HCT116 (cell line): ENCODE results near the gene KRTCAP3. TPM values are rescaled to one million over a fixed set of nuclear protein-coding genes. Genes with fewer than 3 reads are reported as not detected.

Experiments used
- ATAC-seq: fragments of 200-7000 bp; cut with Tn5 transposase; 2 replicates; pipeline ENCODE4 v1.9.1; 2020; ENCODE audit warnings: mild to moderate bottlenecking, moderate library complexity
- BruUV-seq: library from RNA; stranded (reverse); fragments of 400-500 nt; replicated peaks from 2 replicates; lab custom pipeline; 2021; lab: Mats Ljungman, UMichigan
- CTCF ChIA-PET: fragments of 300-600 bp; sonication (Branson Sonifier 250); formaldehyde crosslinking; loops from one replicate; lab custom pipeline; 2021; ENCODE audit warnings: antibody characterized with exemption; lab: Charles Lee
- POLR2A ChIA-PET: fragments of 300-600, 350-600 bp; sonication (Branson Sonifier 250); formaldehyde crosslinking; loops from one replicate; lab custom pipeline; 2021; ENCODE audit warnings: antibody characterized with exemption; lab: Charles Lee
- RAD21 ChIA-PET, 2 experiments: fragments of 300-600 bp; sonication (Branson Sonifier 250); formaldehyde crosslinking; loops; one replicate each; lab custom pipeline; 2023; ENCODE audit warnings: low total read pairs in 2 of 2; ENCODE audit not compliant: uncharacterized antibody in 2 of 2, unreplicated experiment in 2 of 2, low non-redundant PET in 1 of 2; lab: Charles Lee
- DNase-seq: peaks from one replicate; pipeline ENCODE4 v3.0.0-alpha.2; 2010; ENCODE audit warnings: low read depth, low spot score
- H2AFZ ChIP-seq: fragments of 200-600 bp; shearing (Covaris generic), sonication (generic); 2 replicates; pipeline ENCODE4 v1.6.1; 2017; ENCODE audit warnings: low read depth, mixed run types, mixed read lengths, antibody characterized with exemption, low read length; ENCODE audit not compliant: poor library complexity, severe bottlenecking
- H3K27ac ChIP-seq: 2 replicates; pipeline ENCODE4 v1.5.1; 2012; ENCODE audit warnings: low read depth, low read length
- H3K27me3 ChIP-seq: fragments of 200-600 bp; sonication (generic); 2 replicates; pipeline ENCODE4 v1.6.1; 2016; ENCODE audit warnings: mixed run types, low read length, mixed read lengths; ENCODE audit not compliant: insufficient read depth
- H3K36me3 ChIP-seq, 2 experiments: fragments of 200-500 bp in 1 of 2; fragments of 200-600 bp in 1 of 2; sonication (Bioruptor generic) in 1 of 2; sonication (generic) in 1 of 2; 2 replicates each; pipeline versions ENCODE4 v1.5.1 to v1.6.1; 2014 to 2016; ENCODE audit warnings: low read length in 2 of 2, inconsistent platforms in 1 of 2, mixed read lengths in 1 of 2, mixed run types in 1 of 2; ENCODE audit not compliant: insufficient read depth in 2 of 2, control insufficient read depth in 1 of 2
- H3K4me1 ChIP-seq, 2 experiments: fragments of 200-600 bp in 1 of 2; sonication (generic) in 1 of 2; 2 replicates each; pipeline versions ENCODE4 v1.5.1 to v1.6.1; 2012 to 2017; ENCODE audit warnings: low read length in 2 of 2, inconsistent platforms in 1 of 2, mild to moderate bottlenecking in 1 of 2, mixed read lengths in 1 of 2, mixed run types in 1 of 2, moderate library complexity in 1 of 2; ENCODE audit not compliant: insufficient read depth in 2 of 2, control insufficient read depth in 1 of 2
- H3K4me2 ChIP-seq: fragments of 200-600 bp; sonication (generic); 2 replicates; pipeline ENCODE4 v1.6.1; 2017; ENCODE audit warnings: mixed run types, low read length, mixed read lengths
- H3K4me3 ChIP-seq, 2 experiments: fragments of 200-600 bp in 1 of 2; sonication (generic) in 1 of 2; replicated peaks in 1 of 2; 2 replicates each; pipeline ENCODE4 v1.5.1; 2011 to 2016; ENCODE audit warnings: low read length in 2 of 2, control low read depth in 1 of 2, low read depth in 1 of 2, mild to moderate bottlenecking in 1 of 2, mixed read lengths in 1 of 2, mixed run types in 1 of 2
- H3K79me2 ChIP-seq: fragments of 200-600 bp; sonication (generic); 2 replicates; pipeline ENCODE4 v1.6.1; 2017; ENCODE audit warnings: mild to moderate bottlenecking, mixed run types, low read length, moderate library complexity, mixed read lengths; ENCODE audit not compliant: insufficient read depth
- H3K9ac ChIP-seq: fragments of 200-600 bp; sonication (generic); 2 replicates; pipeline ENCODE4 v1.6.1; 2016; ENCODE audit warnings: low read length, mixed read lengths
- H3K9me2 ChIP-seq: fragments of 200-600 bp; sonication (generic), shearing (Covaris generic); 2 replicates; pipeline ENCODE4 v1.6.1; 2017; ENCODE audit warnings: mixed run types, mild to moderate bottlenecking, moderate library complexity; ENCODE audit not compliant: insufficient read depth
- H3K9me3 ChIP-seq, 2 experiments: fragments of 200-500 bp in 1 of 2; fragments of 200-600 bp in 1 of 2; sonication (Bioruptor generic) in 1 of 2; sonication (generic) in 1 of 2; 2 replicates each; pipeline ENCODE4 v1.6.1; 2014 to 2017; ENCODE audit warnings: low read length in 2 of 2, mixed read lengths in 2 of 2, inconsistent platforms in 1 of 2, low read depth in 1 of 2, mild to moderate bottlenecking in 1 of 2, mixed run types in 1 of 2, moderate library complexity in 1 of 2; ENCODE audit not compliant: control insufficient read depth in 1 of 2, insufficient read depth in 1 of 2
- H4K20me1 ChIP-seq: fragments of 200-600 bp; sonication (generic), shearing (Covaris generic); 2 replicates; pipeline ENCODE4 v1.6.1; 2017; ENCODE audit warnings: mixed run types, mild to moderate bottlenecking, moderate library complexity; ENCODE audit not compliant: insufficient read depth
- CBX3 ChIP-seq: IDR thresholded peaks from 2 replicates; pipeline ENCODE4 v1.6.1; 2012; ENCODE audit warnings: low read depth
- CEBPB ChIP-seq: IDR thresholded peaks from 2 replicates; pipeline ENCODE4 v1.6.1; 2012; ENCODE audit warnings: low read depth
- ELF1 ChIP-seq: IDR thresholded peaks from 2 replicates; pipeline ENCODE4 v1.6.1; 2012; ENCODE audit warnings: low read depth, borderline replicate concordance
- EZH2 ChIP-seq: fragments of 200-600 bp; sonication (generic); IDR thresholded peaks from 2 replicates; pipeline ENCODE4 v1.6.1; 2017; ENCODE audit warnings: antibody characterized with exemption, mixed run types
- EZH2phosphoT487 ChIP-seq: fragments of 200-600 bp; IDR thresholded peaks from 2 replicates; pipeline ENCODE4 v1.6.1; 2018; ENCODE audit warnings: antibody characterized with exemption, borderline replicate concordance
- JUND ChIP-seq: IDR thresholded peaks from 2 replicates; pipeline ENCODE4 v1.6.1; 2012
- POLR2A ChIP-seq: IDR thresholded peaks from 2 replicates; pipeline ENCODE4 v1.7.0; 2011; ENCODE audit warnings: borderline replicate concordance; ENCODE audit not compliant: insufficient read depth, insufficient read length; ENCODE audit errors: extremely low read depth
- SIN3A ChIP-seq: IDR thresholded peaks from 2 replicates; pipeline ENCODE4 v1.6.1; 2012; ENCODE audit warnings: low read depth
- SP1 ChIP-seq: IDR thresholded peaks from 2 replicates; pipeline ENCODE4 v1.6.1; 2012; ENCODE audit warnings: low read depth
- SRF ChIP-seq: IDR thresholded peaks from 2 replicates; pipeline ENCODE4 v1.6.1; 2012; ENCODE audit warnings: low read depth
- TCF7L2 ChIP-seq: IDR thresholded peaks from 2 replicates; pipeline ENCODE4 v1.7.0; 2011; ENCODE audit warnings: borderline replicate concordance, inconsistent platforms; ENCODE audit not compliant: insufficient read depth, insufficient read length; ENCODE audit errors: extremely low read depth
- YY1 ChIP-seq: IDR thresholded peaks from 2 replicates; pipeline ENCODE4 v1.6.1; 2011; ENCODE audit warnings: low read length, low read depth, moderate library complexity, mild to moderate bottlenecking; ENCODE audit not compliant: insufficient replicate concordance; ENCODE audit errors: extremely low read depth
- ZFX ChIP-seq: fragments of 450-650 bp; IDR thresholded peaks from 2 replicates; pipeline ENCODE4 v1.6.1; 2017
- ZNF274 ChIP-seq: fragments of 200-500 bp; sonication (Bioruptor generic); IDR thresholded peaks from 2 replicates; pipeline ENCODE4 v1.6.1; 2014; ENCODE audit warnings: mild to moderate bottlenecking, low read depth, low read length, inconsistent platforms
- intact Hi-C: fragments of 100-400 bp; cut with micrococcal nuclease; formaldehyde crosslinking; loops from 2 replicates; pipeline ENCODE4 v1.10.0; 2022
- total RNA-seq: library from RNA; stranded (reverse); gene quantifications from one replicate; pipeline ENCODE4 v1.2.1, GENCODE V29; 2021; ENCODE audit not compliant: unreplicated experiment
- TF ChIP-seq, protein P1 (sequence below): IDR thresholded peaks from 2 replicates; pipeline ENCODE4 v1.6.1; 2012
- TF ChIP-seq, protein P2 (sequence below): IDR thresholded peaks from 2 replicates; pipeline ENCODE4 v1.6.1; 2012
- TF ChIP-seq, protein P3 (sequence below): IDR thresholded peaks from 2 replicates; pipeline ENCODE4 v1.6.1; 2011; ENCODE audit warnings: mild to moderate bottlenecking, low read length, moderate library complexity; ENCODE audit not compliant: insufficient replicate concordance; ENCODE audit errors: extremely low read depth
- TF ChIP-seq, protein P4 (sequence below), 3 experiments: fragments of 200-600 bp in 1 of 3; sonication (generic) in 1 of 3; IDR thresholded peaks in 2 of 3; conservative IDR thresholded peaks in 1 of 3; 2 replicates each; pipeline ENCODE4 v1.5.1; 2012 to 2017; ENCODE audit warnings: low read depth in 2 of 3, low read length in 2 of 3, antibody characterized with exemption in 1 of 3, borderline replicate concordance in 1 of 3, control low read depth in 1 of 3, mild to moderate bottlenecking in 1 of 3, mixed read lengths in 1 of 3, mixed run types in 1 of 3, moderate library complexity in 1 of 3; ENCODE audit not compliant: insufficient read depth in 1 of 3

Gene KRTCAP3
- total RNA-seq, 1 experiment from 2014 or later: 65.7 TPM

DNA sequence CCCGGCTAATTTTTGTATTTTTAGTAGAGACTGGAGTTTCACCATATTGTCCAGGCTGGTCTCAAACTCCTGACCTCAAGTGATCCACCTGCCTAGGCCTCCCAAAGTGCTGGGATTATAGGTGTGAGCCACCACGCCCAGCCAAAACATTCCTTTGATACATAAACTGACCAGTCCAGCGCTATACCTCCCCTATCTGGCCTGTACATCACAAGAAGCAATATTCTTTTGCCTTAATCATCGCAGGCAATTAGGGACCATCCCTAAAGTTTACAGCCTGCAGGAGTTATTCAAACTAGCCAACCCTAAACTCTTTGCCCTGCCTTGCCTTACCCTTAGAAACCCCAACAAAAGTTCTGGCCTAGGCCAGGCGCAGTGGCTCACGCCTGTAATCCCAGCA lies 26.0 kb upstream of the KRTCAP3 start:
- Histone ChIP-seq H3K27ac (no peak overlapping the region), H3K27me3 (no peaks in the 10 kb centered on the region), H2AFZ (no peak overlapping the region), H3K9me2 (no peaks in the 10 kb centered on the region), H3K79me2 (no peaks in the 10 kb centered on the region), H3K4me1 (peaks cover 4 to 13% of the 10 kb centered on the region in 2 experiments; a peak in 3 of 4 replicates), H3K9me3 (no peaks in the 10 kb centered on the region), H3K36me3 (no peaks in the 10 kb centered on the region), H3K4me3 (no peak overlapping the region), H3K9ac (no peak overlapping the region), H3K4me2 (no peak overlapping the region), H4K20me1 (no peaks in the 10 kb centered on the region)
- ChIA-PET CTCF (no interaction called here), RAD21 (no interaction called here), POLR2A (no interaction called here)
- DNase-seq: no peak
- no TSS peak for BruUV-seq
- no peak for ATAC-seq
- TF ChIP-seq, protein P1, sequence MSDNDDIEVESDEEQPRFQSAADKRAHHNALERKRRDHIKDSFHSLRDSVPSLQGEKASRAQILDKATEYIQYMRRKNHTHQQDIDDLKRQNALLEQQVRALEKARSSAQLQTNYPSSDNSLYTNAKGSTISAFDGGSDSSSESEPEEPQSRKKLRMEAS: no peak
- TF ChIP-seq POLR2A (no peak), EZH2 (no peak), SP1 (no peak), SIN3A (no peak), ZNF274 (no peak), CEBPB (no peak), ZFX (no peak), TCF7L2 (no peak), JUND (no peak), YY1 (no peak), SRF (no peak), ELF1 (no peak), EZH2phosphoT487 (no peak), CBX3 (no peak)
- TF ChIP-seq, protein P2, sequence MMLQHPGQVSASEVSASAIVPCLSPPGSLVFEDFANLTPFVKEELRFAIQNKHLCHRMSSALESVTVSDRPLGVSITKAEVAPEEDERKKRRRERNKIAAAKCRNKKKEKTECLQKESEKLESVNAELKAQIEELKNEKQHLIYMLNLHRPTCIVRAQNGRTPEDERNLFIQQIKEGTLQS: no peak
- TF ChIP-seq, protein P3, sequence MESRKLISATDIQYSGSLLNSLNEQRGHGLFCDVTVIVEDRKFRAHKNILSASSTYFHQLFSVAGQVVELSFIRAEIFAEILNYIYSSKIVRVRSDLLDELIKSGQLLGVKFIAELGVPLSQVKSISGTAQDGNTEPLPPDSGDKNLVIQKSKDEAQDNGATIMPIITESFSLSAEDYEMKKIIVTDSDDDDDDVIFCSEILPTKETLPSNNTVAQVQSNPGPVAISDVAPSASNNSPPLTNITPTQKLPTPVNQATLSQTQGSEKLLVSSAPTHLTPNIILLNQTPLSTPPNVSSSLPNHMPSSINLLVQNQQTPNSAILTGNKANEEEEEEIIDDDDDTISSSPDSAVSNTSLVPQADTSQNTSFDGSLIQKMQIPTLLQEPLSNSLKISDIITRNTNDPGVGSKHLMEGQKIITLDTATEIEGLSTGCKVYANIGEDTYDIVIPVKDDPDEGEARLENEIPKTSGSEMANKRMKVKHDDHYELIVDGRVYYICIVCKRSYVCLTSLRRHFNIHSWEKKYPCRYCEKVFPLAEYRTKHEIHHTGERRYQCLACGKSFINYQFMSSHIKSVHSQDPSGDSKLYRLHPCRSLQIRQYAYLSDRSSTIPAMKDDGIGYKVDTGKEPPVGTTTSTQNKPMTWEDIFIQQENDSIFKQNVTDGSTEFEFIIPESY: no peak
- TF ChIP-seq, protein P4, sequence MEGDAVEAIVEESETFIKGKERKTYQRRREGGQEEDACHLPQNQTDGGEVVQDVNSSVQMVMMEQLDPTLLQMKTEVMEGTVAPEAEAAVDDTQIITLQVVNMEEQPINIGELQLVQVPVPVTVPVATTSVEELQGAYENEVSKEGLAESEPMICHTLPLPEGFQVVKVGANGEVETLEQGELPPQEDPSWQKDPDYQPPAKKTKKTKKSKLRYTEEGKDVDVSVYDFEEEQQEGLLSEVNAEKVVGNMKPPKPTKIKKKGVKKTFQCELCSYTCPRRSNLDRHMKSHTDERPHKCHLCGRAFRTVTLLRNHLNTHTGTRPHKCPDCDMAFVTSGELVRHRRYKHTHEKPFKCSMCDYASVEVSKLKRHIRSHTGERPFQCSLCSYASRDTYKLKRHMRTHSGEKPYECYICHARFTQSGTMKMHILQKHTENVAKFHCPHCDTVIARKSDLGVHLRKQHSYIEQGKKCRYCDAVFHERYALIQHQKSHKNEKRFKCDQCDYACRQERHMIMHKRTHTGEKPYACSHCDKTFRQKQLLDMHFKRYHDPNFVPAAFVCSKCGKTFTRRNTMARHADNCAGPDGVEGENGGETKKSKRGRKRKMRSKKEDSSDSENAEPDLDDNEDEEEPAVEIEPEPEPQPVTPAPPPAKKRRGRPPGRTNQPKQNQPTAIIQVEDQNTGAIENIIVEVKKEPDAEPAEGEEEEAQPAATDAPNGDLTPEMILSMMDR (IDR thresholded peaks at IDR 0.05 in 2 of 3, conservative IDR thresholded peaks at IDR 0.05 in 1 of 3; ENCODE audit: borderline replicate concordance in 1 of 3, insufficient read depth in 1 of 3, low read depth in 2 of 3, low read length in 2 of 3): no peak
- intact Hi-C loops: no loop called here
